Loucy (cell line): Measurements from ENCODE around the gene RRAD.

ENCODE experiments used
- EZH2phosphoT487 ChIP-seq: fragments of 200-600 bp; IDR thresholded peaks from 2 replicates; pipeline ENCODE4 v1.6.1; 2018; ENCODE audit warnings: antibody characterized with exemption, mild to moderate bottlenecking, moderate library complexity, borderline replicate concordance
- TF ChIP-seq, protein P1 (sequence below): fragments of 200-600 bp; sonication (generic); conservative IDR thresholded peaks from 2 replicates; pipeline ENCODE4 v1.5.1; 2014; ENCODE audit warnings: mild to moderate bottlenecking, antibody characterized with exemption, low read length

GRCh38 chr16:66931665-66932064 lies 6.3 kb upstream of the RRAD start:
- TF ChIP-seq, protein P1, sequence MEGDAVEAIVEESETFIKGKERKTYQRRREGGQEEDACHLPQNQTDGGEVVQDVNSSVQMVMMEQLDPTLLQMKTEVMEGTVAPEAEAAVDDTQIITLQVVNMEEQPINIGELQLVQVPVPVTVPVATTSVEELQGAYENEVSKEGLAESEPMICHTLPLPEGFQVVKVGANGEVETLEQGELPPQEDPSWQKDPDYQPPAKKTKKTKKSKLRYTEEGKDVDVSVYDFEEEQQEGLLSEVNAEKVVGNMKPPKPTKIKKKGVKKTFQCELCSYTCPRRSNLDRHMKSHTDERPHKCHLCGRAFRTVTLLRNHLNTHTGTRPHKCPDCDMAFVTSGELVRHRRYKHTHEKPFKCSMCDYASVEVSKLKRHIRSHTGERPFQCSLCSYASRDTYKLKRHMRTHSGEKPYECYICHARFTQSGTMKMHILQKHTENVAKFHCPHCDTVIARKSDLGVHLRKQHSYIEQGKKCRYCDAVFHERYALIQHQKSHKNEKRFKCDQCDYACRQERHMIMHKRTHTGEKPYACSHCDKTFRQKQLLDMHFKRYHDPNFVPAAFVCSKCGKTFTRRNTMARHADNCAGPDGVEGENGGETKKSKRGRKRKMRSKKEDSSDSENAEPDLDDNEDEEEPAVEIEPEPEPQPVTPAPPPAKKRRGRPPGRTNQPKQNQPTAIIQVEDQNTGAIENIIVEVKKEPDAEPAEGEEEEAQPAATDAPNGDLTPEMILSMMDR: no peak
- no peak for TF ChIP-seq EZH2phosphoT487
